NAMALWA (cell line): Measurements from ENCODE around the gene TIMM22.
"Not testable (repeated sequence)": the region's sequence is repeated elsewhere in the genome, so short reads cannot be mapped to it uniquely, and the experiment has no call there.

ENCODE experiments used
- DNase-seq: peaks from one replicate; pipeline ENCODE4 v3.0.0-alpha.2; 2015; ENCODE audit warnings: low spot score

The TIMM22 gene

GRCh38 chr17:1039511-1040215 lies 42.7 kb downstream of the TIMM22 start:
- no peak for DNase-seq

GRCh38 chr17:1040216-1040600 lies 43.3 kb downstream of the TIMM22 start:
- DNase-seq = no peak

GRCh38 chr17:1041746-1042145 lies 44.8 kb downstream of the TIMM22 start:
- DNase-seq = no peak

- DNase-seq = no peak
Measured at GRCh38 chr17:1042486-1042885, 45.6 kb downstream of the TIMM22 start.

DNA sequence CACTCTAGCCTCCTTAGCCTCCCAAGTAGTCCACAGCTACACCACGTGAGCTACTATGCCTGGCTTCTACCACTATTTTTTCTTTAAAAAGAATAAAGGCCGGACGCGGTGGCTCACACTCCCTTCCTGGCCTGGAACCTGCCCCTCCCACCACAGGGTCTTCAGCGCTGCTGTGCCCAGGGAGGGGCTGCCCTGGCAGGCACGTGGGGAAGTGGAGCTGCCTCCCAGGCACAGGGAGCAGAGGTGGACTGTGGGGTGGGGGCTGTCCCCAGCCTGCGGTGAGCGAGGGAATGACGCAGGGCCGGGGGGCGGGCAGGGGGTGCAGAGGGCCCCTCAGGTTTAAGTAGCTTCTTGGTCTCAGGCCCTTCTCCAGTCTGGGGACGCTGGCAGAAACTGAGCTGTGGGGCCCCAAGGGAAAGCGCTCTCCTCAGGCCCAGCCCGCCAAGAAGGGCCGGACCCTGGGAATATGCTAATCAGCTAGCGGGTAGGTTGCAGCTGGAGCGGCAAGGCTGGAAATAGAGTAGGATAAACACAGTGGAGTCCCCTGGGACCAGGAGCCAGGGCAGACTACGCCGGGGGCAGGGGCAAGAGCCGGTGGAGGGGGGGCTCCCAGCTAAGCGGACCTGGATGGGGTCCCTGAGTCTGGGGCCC lies 46.8 kb downstream of the TIMM22 start:
- DNase-seq = no peak

- DNase-seq = not testable (repeated sequence)
Measured at GRCh38 chr17:1044387-1045009, 47.6 kb downstream of the TIMM22 start.

- DNase-seq = no peak
Measured at GRCh38 chr17:1045456-1045855, 48.5 kb downstream of the TIMM22 start.

GRCh38 chr17:1047177-1047878 lies 50.4 kb downstream of the TIMM22 start:
- no peak for DNase-seq

DNA sequence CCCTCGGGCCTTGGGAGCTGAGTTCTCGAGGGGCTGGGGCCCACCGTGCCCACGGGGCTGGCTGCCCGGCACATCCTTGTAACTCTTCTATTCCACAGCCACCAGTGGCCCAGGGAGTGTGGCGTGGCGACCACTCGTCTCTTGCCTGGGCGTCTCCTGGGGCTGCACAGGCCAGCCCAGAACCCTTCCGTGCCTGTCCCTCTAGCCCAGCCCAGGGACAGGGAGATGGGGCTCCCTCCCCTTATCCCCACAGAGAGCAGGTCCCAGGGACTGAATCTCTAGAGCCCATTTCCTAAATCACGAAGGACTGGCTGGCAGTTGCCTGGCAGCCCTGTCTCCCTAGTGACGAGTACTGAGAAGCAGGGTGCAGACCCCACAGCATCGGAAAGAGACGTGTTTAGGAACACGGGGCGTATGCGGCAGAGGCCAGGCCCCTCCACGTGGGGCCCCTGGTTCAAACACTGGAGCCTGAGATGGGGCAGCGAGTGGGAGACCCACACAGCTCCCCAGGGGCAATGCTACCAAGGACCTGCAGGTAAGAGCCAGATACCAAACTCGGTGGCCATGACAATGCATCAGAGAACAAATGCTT lies 51.0 kb downstream of the TIMM22 start:
- no peak for DNase-seq

- DNase-seq = not testable (repeated sequence)
Measured at GRCh38 chr17:1048516-1049115, 51.7 kb downstream of the TIMM22 start.

GRCh38 chr17:1049446-1050225 lies 52.7 kb downstream of the TIMM22 start:
- DNase-seq = no peak

DNA sequence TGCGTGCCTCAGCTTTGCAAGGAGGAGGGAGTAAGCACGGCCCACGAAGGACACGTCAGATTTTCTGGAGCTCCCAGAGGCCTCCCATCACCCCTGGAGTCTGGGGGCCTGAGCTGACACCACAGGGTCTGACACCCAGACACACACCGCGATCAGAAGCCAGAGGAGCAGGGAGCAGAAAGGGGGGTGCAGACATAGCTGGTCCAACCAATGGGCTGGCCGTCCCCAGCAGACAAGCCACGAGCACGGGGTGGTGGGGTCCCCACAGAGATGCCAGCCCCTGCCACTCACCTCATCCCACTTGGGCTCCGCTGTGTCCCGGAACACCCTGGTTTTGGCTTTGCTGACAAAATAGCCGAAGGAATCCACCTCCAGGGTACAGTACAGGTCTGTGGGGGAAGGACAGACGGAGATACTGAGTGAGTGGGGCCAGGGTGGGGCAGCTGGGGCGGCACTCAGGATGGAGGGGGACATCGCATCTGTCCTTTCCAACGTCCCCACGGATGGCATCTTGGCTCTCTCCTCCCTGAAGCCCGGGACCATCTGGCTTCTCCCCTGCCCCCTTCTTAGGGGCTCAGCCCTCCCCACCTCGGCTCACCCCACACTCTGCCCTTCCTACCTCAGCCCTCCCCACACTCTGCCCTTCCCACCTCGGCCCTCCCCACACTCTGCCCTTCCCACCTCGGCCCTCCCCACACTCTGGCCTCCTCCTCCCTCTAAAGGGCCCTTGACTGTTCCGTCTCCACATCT lies 53.5 kb downstream of the TIMM22 start:
- no peak for DNase-seq

GRCh38 chr17:1050996-1051925 lies 54.3 kb downstream of the TIMM22 start:
- no peak for DNase-seq
